NCI-H2196 treated with DMSO at 0.1 percent for 48 hours (cell line): ENCODE measurements around the gene ABTB2.

ENCODE experiments used
- DNase-seq: peaks from one replicate; lab custom pipeline; 2025; ENCODE audit not compliant: unreplicated experiment; lab: John Stamatoyannopoulos, UW

Gene ABTB2

DNA sequence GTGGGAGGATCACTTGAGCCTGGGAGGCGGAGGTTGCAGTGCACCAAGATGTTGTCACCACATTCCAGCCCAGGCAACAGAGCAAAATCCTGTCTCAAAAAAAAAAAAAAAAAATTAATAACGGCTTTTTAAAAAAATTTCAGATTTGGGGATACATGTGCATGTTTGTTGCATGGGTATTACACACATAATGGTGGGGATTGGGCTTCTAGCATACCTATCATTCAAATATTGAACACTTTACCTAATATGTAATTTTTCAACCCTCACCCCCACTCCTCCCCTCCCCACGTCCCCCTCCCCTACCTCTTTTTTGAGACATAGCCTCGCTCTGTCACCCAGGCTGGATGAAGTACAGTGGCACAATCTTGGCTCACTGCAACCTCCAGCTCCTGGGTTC is 40.1 kb downstream of the ABTB2 start:
- no peak for DNase-seq

DNA sequence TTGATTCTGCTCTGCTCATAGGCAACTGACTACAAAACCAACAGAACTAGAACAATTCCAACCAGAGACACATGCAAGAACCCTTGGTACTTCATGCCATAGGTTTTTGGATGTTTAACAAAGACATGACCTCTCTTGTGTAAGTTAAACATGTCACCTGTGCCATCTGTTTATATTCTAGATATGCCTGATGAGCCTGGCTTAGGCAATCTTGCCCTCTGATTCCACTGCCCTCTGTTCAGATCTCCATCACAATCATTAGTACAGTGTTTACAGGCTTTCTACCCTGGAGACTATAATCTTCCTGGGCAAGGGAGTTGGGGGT is 40.8 kb downstream of the ABTB2 start:
- DNase-seq = no peak

DNA sequence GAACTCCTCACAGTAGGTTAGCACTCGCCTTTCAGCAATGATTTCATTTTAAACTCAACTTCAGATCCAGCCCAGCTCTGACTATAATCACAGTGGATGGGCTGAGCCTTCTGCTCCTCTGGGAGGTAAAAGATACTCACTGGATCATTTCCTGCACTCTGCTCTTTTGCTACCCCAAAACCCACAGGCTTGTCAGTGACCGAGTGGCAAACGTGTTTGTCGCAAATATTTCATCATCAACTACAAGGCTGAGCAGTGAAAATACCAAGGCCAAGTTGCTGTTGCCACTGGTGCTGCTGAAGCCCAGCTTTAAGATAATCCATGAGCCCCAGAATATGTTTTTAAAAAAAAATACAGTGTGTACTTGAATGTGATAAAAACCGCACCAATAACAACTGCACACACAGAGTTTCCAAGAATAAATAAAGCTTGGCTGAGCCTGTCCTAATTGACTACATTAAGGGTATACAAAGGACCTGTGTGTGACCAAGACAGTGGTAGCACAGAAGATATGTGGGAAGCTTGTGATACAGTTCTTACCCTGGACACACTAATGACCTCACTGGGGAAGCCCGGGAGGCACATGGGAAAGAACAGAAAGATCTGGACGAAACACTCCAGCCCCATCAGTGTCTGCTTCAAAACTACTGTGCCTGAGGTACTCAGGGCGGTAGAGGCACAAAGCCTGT is 41.3 kb downstream of the ABTB2 start:
- no peak for DNase-seq

DNA sequence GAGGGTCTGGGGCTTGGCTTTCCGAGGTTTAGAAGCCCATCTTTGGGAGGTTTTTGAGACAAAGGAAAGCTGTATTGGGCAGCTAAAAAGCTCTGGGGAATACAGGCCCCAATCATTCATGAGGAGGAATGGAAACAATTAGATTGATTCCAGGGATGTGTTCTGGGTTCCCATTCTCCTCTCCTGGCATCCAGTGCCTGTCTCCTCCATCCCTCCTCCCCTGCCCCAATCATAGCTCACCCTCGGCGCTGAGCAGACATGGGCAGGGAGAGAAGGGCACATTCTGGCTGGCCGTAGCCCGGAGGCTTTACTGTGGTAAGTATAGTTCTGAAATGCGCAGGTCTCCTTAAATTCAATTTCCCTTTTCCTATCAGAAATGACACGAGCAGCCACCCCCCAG is 42.4 kb downstream of the ABTB2 start:
- DNase-seq = no peak

DNA sequence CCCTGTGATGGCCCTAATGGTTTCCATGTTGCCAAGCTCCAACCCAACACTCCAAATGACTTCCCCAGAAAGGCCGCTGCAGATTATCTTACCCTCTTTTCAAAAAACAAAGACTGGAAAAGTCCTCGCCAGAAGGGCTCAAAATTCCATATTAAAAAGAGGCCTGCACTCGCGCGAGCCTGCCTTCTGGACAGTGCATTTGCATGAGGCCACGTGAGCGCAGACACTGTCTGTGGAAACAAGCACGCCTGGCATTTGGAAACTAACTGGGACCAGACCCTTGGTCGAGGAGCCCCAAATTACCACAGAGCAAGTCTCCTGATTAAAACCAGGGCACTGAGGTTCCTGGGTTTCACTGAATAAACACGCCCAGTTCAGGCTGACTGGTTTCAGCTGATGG is 42.9 kb downstream of the ABTB2 start:
- no peak for DNase-seq

DNA sequence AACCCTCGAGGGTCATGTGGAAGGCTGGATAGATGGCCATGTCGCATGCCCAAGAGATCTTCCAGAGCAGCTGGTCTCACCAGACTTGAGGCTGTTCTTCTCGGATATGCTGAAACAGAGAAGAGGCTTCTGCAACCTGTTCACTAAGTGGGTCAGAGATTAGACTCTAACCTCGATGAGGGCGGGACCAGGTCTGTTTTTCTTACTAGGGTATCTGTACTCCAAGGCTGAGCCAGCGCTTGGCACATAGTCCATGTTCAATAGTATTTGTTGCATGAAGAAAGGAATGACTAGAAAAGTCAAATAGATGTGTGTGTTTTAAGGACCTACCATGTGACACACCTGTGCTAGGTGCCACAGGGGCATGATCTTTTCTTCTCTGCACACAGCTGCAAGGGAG is 43.6 kb downstream of the ABTB2 start:
- no peak for DNase-seq

DNA sequence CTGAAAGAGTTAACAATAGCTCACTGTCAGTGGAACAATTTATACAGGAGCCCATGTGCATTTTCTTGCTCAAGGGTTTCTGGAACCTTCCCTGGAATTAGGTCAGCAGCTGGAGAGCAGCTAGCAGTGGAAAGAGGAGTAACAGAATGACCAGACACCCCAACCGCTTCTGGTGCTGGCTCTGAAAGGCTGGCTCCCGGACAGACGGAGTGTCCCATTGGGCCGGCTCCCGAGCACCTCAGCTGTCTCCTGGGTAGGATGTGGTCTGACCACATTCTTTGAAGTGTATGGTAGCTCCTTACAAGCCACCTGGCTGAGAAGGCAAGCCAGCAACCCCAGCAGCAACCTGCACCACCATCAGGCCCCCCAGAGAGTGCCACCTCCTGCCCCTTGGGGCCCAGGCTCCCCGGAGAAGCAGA is 44.7 kb downstream of the ABTB2 start:
- DNase-seq = no peak

DNA sequence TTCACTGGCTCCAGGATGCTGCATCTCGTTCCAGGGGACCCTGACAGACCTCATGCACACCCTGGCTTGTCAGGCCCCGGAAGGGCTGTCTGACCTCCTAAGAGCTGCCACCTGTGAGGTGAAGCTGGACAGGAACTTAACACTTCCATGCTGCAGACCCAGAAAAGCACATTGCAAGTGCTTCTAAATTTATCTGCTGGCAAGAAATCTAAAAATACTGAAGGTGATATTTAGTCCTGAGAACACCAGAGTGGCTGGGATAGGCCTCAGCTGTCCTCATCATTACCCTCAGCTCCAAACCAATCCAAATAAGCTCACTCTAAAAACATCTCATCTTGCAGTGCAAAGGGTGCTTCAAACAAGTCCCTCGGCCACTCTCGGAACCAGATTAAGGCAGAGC is 46.7 kb downstream of the ABTB2 start:
- DNase-seq = no peak

DNA sequence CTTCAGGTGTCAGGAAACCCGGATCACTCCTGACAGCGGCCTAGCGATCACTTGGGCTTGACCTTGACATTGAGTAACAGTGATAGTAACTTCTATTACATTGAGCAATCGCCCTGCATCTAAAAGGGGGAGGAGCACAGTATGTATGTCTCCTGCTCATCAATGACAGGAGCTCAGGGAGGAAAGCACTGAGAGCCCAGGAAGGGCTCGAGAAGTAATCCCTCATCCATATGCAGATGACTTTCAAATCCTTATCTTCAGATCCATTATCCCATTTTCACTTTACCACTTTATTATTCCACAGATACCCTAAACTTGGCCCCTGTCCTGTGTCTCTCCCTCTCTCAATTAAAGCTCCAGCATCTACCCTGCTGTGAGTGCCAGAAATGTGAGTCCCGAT is 47.8 kb downstream of the ABTB2 start:
- no peak for DNase-seq

DNA sequence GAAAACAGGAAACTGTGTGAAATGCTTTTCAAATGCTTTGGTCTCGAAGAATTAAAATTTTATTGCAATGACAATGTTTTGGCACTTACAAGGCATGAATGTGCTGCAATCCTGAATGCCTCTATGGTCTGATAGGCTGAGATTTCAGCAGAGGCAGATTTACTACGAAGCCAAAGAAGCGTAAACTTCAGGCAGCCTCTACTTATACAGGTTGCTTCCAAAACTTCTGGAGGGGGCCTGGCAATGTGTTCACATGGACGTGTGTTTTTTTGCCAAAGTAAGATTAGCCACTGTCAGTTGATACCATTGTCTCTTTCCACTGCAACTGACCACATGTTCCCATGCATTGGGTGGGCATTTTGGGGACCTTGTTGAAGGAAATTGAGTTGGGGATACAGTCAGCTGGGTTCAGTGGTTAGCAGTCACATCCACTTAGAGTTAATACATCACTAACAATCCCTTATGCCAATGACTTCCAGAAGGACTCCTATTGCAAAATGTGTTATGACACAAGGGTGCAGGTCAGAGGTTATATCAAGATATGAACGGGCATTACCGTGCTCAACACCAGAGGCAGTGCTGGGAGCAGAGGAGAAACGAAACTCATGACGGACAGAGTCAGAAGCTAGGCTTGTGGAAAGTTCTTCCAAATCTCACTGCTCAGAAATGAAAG is 48.8 kb downstream of the ABTB2 start:
- no peak for DNase-seq

DNA sequence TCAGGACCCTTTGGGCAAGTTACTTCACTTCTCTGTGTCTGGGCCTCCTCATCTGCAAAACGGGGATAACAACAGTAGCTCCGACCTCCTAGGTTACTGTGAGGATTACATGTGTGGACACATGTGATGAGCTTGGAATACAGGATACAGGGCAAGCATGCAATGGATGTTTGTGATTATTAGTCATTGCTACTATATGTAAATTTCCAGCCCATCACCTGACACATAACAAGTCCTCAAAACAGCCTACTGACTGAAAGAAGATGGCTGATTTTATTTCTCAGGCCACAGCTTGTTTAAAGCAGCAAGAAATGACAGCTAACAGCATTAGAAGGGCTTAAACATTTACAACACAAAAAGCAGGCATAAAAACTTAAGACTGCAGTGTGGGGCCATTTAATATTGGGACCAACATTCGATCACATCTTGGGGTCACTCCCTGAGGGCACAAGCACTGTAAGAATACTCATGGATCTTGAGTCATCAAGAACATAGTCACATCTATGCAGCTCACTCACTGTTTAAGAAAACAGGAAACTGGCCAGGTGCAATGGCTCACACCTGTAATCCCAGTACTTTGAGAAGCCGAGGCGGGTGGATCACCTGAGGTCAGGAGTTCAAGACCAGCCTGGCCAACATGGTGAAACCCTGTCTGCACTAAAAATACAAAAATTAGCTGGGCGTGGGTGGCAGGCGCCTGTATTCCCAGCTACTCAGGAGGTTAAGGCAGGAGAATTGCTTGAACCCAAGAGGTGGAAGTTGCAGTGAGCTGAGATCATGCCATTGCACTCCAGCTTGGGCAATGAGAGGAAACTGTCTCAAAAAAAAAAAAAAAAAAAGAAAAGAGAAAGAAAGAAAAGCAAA is 49.5 kb downstream of the ABTB2 start:
- DNase-seq = no peak

DNA sequence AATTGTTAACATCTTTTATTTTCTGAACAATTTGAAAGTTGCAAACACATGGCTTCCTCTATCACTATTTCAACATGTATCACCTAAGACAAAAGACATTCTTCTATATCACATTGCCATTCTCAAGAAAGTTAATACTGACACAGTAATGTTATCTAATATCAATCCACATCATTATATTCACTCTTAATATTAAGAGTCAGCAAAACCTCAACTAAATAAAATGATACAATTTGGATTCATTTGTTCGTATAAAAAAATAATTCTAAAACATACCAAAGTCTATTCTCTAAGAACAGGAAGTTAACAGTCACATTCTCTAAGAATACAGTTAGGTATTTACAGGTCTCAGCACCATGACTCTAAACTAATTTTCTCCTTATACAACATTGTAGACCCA is 52.0 kb downstream of the ABTB2 start:
- DNase-seq = no peak

DNA sequence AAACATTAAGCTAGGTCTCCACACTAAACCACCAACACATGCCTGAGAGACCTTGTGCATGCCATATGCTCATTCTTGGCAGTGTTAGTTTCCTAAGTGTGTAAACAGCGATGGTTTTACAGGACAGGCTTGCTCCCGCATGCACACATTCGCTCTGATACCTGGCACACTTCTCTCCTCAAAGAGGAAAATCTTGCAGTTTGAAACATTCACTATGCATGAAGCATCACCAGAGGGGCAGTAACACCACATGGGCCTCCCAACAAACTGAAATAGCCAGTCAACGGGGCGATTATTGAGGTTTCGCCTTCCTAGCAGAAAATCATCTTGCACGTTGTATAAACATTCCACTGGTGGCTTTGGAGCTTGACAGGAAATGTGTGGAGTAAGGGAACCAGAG is 52.6 kb downstream of the ABTB2 start:
- DNase-seq = no peak

DNA sequence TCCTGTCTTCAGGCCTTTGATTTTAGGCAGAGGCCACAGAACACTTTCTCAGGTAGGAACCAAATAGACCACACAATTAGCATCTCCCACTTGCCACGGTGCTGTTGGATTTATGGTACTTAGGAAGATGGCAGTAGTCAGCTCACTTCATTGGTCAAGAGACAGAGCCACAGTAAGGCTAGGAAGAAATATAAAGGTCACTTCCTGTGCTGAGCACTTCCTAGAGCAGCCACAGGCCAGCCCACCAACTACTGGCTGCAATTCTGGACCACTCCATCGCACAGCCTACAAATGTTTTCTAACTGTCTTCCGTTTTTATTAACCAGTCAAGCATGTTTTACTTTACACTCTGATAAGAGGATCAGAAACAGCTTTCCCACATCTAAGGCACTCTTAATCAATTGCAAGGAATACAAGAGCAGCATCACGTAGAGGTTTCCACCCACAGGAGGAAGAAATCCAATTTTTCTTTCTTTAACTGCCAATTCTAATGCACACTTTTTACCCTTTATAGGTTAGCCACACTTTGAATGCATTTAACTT is 54.7 kb downstream of the ABTB2 start:
- DNase-seq = no peak

DNA sequence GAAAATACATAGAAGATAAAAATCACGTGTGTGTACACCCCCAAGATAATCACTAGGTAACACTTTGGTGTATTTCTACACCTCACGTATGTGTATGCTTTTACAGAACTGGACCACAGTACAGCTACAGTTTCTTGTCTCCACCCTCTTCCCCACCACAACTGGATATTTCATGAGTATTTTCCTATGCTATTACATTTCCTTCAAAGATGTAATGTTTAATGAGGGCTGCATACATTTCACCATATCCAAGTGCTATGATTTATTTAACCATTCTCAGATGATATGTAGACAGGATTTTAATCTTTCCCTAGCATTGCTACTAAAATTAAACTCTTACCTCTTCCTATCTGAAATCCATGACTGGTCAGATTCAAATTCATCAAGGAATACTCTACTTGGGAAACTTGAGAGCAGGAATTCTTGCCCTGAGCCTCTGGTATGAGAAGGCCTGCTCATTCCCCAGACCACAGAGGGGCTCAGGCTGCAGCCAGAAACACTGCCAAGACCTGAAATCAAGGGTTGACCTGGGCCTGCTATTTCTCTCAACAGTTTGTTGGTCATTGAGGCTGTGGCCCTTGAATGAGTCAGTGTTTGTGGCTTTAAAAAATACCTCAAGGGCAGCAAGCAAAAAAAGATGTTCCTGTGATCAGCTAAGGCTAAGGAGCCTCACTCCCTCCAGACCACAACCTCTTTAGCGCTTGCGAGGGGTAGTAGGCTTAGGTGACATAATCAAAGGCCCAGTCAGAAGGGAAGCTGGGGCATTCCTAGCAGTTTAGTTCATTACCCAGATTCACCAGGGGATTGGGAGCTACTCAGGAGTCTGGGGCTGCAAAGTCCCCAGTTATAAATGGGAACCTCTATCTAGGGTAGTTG is 55.5 kb downstream of the ABTB2 start:
- DNase-seq = no peak

DNA sequence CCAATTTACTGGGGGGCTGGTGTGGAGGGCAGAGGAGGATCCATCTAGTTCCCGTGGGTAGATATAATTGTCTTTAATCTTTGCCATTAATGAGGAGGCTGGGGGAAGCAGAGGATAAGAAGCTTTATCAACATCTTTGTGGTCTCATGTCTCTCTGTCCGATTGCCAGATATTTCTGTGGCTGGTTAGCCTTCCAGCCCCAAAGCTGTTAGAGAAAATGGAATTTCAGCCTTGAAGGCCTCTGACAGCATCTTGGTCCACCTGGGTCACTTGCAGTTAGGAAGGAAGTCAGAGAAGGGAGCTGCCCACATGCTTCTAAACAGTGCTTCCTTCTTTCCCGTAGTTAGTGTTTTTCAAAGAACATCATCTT is 56.9 kb downstream of the ABTB2 start:
- DNase-seq = no peak

DNA sequence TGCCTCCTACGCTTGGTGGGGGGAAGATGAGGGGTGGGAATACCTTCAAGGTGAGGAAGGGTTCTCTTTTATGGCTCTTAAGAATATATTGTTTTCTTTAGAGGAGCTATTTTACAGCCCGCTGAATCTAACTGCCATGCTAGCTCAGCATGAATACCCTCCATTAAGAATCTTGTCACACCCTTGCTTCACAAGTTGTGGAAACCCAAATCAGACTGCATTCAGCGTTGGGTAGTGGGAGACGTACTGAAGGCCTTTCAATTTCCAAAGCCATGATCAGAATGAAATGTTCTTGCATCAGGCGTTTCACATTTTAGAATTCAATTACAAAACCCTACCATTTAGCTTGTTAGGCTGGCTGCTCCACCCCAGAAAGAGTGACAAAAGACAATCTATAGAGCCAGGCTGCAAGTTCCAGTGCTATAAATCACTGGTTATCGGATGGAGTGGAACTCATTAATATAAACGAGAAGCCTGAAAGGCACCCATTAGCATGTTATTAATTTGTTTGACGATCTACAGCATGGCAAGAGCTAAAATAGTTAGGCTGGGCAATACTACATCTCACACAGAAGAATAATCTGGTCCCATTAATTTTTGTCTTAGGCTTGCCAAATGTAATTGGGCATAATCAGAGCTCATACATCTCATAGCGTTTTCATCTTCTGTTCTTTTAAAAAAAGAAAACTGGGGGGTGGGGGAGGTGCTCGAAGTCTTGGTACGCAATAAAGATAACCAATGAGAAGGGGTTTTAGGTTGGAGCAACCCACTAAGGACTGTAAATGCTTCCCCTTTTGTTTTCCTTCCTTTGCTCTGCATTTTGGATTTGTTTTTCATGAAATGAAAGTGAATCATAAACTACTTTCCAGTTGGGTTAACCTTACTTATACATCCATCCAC is 57.5 kb downstream of the ABTB2 start:
- no peak for DNase-seq

DNA sequence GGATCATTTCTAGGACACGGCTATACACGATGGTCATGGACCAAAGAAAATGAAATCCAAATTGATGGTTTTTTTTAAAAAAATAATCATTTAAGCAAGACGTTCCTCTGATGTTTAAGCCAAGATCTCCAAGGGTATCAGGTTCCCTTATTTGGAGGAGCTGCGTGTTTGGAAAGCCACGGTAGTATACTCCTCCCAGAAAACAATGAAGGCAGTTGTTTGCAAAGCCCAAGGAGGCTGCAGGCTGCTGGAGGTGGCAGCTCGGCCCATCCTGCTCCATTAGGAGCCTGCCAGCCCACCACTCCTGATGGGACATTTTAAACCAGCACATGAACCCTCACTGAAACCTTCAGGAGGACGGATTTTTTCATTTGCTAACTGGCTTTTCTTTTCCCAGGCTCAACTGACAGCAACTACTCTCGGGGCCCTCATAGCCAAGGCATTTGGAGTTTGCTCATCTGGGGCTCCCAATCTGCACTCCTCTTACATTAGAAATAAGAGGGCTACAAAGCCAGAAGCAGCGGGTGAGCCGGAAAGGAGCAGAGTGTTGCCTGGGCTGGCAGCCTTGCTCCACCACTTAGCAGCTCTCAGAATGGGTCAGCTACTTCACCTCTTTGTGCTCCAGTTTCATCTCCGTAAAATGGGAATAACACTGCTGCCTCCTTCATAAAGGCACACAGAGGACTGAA is 58.4 kb downstream of the ABTB2 start:
- no peak for DNase-seq

DNA sequence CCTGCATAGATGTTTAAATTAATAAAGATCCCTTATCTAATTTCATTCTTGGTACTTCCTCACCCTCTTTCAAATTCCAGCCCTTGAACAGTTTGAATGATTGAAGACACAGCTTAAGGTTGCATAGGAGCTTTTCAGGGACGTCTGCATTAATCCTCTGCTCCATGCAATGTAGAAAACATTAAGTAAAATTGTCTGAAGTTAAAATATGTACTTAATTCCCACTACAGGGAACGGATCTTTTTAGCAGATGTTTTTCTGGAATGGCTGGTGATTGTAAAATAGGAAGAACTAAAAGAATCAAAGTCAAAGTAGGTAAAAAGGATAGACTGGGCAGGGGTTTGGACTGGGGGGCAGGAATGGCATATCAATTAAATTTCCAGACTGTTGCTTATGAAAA is 58.9 kb downstream of the ABTB2 start:
- DNase-seq = no peak
